ENCODE data around the gene PLEKHA5.
"Not testable (repeated sequence)": the region's sequence is repeated elsewhere in the genome, so short reads cannot be mapped to it uniquely, and the experiment has no call there.

The PLEKHA5 gene

GRCh38 chr12:19168644-19169043, 39.1 kb downstream of the PLEKHA5 start:
- DNase-seq = no peak

GRCh38 chr12:19169222-19169621, 39.7 kb downstream of the PLEKHA5 start:
- no peak for DNase-seq

GRCh38 chr12:19170286-19170685, 40.8 kb downstream of the PLEKHA5 start:
- DNase-seq = not testable (repeated sequence)

GRCh38 chr12:19171731-19172130, 42.2 kb downstream of the PLEKHA5 start:
- no peak for DNase-seq

GRCh38 chr12:19177754-19178153, 48.2 kb downstream of the PLEKHA5 start:
- no peak for DNase-seq

GRCh38 chr12:19179986-19180385, 50.5 kb downstream of the PLEKHA5 start:
- no peak for DNase-seq

- DNase-seq = no peak
Observed at GRCh38 chr12:19181666-19182426, 52.3 kb downstream of the PLEKHA5 start.

- DNase-seq = no peak
Observed at GRCh38 chr12:19183121-19183838, 53.7 kb downstream of the PLEKHA5 start.

GRCh38 chr12:19185262-19185929, 55.9 kb downstream of the PLEKHA5 start:
- no peak for DNase-seq

- DNase-seq = no peak
Observed at GRCh38 chr12:19186722-19187661, 57.5 kb downstream of the PLEKHA5 start.

- DNase-seq = no peak
Observed at GRCh38 chr12:19189522-19189921, 60.0 kb downstream of the PLEKHA5 start.

- no peak for DNase-seq
Observed at GRCh38 chr12:19190292-19191031, 60.9 kb downstream of the PLEKHA5 start.

GRCh38 chr12:19191089-19191488, 61.6 kb downstream of the PLEKHA5 start:
- no peak for DNase-seq

- DNase-seq = no peak
Observed at GRCh38 chr12:19191563-19191962, 62.0 kb downstream of the PLEKHA5 start.

GRCh38 chr12:19192710-19193109, 63.2 kb downstream of the PLEKHA5 start:
- no peak for DNase-seq

GRCh38 chr12:19194963-19195362, 65.4 kb downstream of the PLEKHA5 start:
- no peak for DNase-seq

- no peak for DNase-seq
Observed at GRCh38 chr12:19196959-19197630, 67.6 kb downstream of the PLEKHA5 start.

GRCh38 chr12:19198272-19198671, 68.7 kb downstream of the PLEKHA5 start:
- no peak for DNase-seq

- no peak for DNase-seq
Observed at GRCh38 chr12:19199332-19199731, 69.8 kb downstream of the PLEKHA5 start.

GRCh38 chr12:19200261-19200660, 70.7 kb downstream of the PLEKHA5 start:
- DNase-seq = no peak

GRCh38 chr12:19201661-19202060, 72.1 kb downstream of the PLEKHA5 start:
- no peak for DNase-seq

Data from left hindlimb (tissue), 1 donor.